A549 (cell line): ENCODE results near the gene SPG11. TPM values are rescaled to one million over a fixed set of nuclear protein-coding genes. Genes with fewer than 3 reads are reported as not detected.

ENCODE experiments used
- ATAC-seq, 2 experiments: fragments of 200-7000 bp in 1 of 2; fragments of >200 bp in 1 of 2; cut with Nextera tagmentation in 1 of 2; cut with Tn5 transposase in 1 of 2; 3 replicates each; pipeline versions ENCODE4 v1.8.0 to v1.9.1; 2018 to 2020; ENCODE audit warnings: mild to moderate bottlenecking in 1 of 2, moderate library complexity in 1 of 2
- CTCF ChIA-PET: fragments of 300-600 bp; sonication (Branson Sonifier 250); formaldehyde crosslinking; extraction: SDS; loops from one replicate; lab custom pipeline; 2021; ENCODE audit warnings: antibody characterized with exemption, inconsistent platforms; lab: Yijun Ruan, JAX
- POLR2A ChIA-PET: fragments of 350-600 bp; formaldehyde crosslinking; extraction: SDS; loops from one replicate; lab custom pipeline; 2021; ENCODE audit warnings: antibody characterized with exemption, inconsistent platforms; lab: Yijun Ruan, JAX
- DNase-seq, 2 experiments: peaks; one replicate each; pipeline versions ENCODE4 v3.0.0 to v3.0.0-alpha.2; 2011 to 2016; ENCODE audit warnings: low read depth in 1 of 2, low spot score in 1 of 2
- FAIRE-seq: peaks from 2 replicates; lab custom pipeline; 2011; peaks lifted over from hg19 to GRCh38; lab: Jason Lieb, UNC
- H3K27ac ChIP-seq, 2 experiments: fragments of >200 bp; sonication (Bioruptor Twin); formaldehyde crosslinking; 3 replicates each; pipeline ENCODE4 v1.5.1; 2016 to 2017
- H3K4me1 ChIP-seq: fragments of >200 bp; sonication (Bioruptor Twin); formaldehyde crosslinking; 3 replicates; pipeline ENCODE4 v1.6.1; 2016
- H3K4me2 ChIP-seq: fragments of >200 bp; sonication (Bioruptor Twin); formaldehyde crosslinking; 3 replicates; pipeline ENCODE4 v1.6.1; 2016
- H3K4me3 ChIP-seq: fragments of >200 bp; sonication (Bioruptor Twin); formaldehyde crosslinking; 3 replicates; pipeline ENCODE4 v1.5.1; 2016
- H3K9me3 ChIP-seq: fragments of >200 bp; sonication (Bioruptor Twin); formaldehyde crosslinking; 3 replicates; pipeline ENCODE4 v1.6.1; 2016
- ATOH8 ChIP-seq: fragments of 250-450 bp; sonication (Bioruptor Pico); IDR thresholded peaks from 2 replicates; pipeline ENCODE4 v1.5.0; 2020; ENCODE audit warnings: low read depth, mild to moderate bottlenecking, moderate library complexity
- CHD4 ChIP-seq: fragments of 200-600 bp; sonication (generic); IDR thresholded peaks from 2 replicates; pipeline ENCODE4 v1.6.1; 2016; ENCODE audit warnings: antibody characterized with exemption, mild to moderate bottlenecking, borderline replicate concordance
- EHF ChIP-seq: fragments of 250-450 bp; sonication (Bioruptor Pico); IDR thresholded peaks from 2 replicates; pipeline ENCODE4 v1.5.0; 2020; ENCODE audit warnings: mild to moderate bottlenecking
- ELK1 ChIP-seq: fragments of 150-350 bp; IDR thresholded peaks from 2 replicates; pipeline ENCODE4 v1.6.1; 2014; ENCODE audit warnings: low read depth, mild to moderate bottlenecking, low read length
- EP300 ChIP-seq, 2 experiments: fragments of >200 bp; sonication (Bioruptor Twin); formaldehyde crosslinking; IDR thresholded peaks; 2 replicates in 1 of 2; 3 replicates in 1 of 2; pipeline ENCODE4 v1.6.1; 2016 to 2017
- FOSL2 ChIP-seq, 2 experiments: fragments of 450-650 bp in 1 of 2; fragments of >200 bp in 1 of 2; sonication (Bioruptor Twin) in 1 of 2; formaldehyde crosslinking; IDR thresholded peaks; 2 replicates each; pipeline versions ENCODE4 v1.5.0 to v1.6.1; 2016 to 2020; ENCODE audit warnings: mild to moderate bottlenecking in 1 of 2, moderate library complexity in 1 of 2
- GATA3 ChIP-seq: IDR thresholded peaks from 2 replicates; pipeline ENCODE4 v1.6.1; 2012; ENCODE audit warnings: borderline replicate concordance
- HDAC2 ChIP-seq: fragments of 200-600 bp; sonication (generic); IDR thresholded peaks from 2 replicates; pipeline ENCODE4 v1.6.1; 2016
- HMGXB4 ChIP-seq: fragments of 250-450 bp; sonication (Bioruptor Pico); IDR thresholded peaks from 2 replicates; pipeline ENCODE4 v1.5.0; 2021; ENCODE audit warnings: mild to moderate bottlenecking, moderate library complexity, borderline replicate concordance
- KDM5A ChIP-seq: fragments of 200-600 bp; sonication (generic); IDR thresholded peaks from 2 replicates; pipeline ENCODE4 v1.6.1; 2016; ENCODE audit warnings: antibody characterized with exemption, mild to moderate bottlenecking
- MAFK ChIP-seq: fragments of 450-650 bp; IDR thresholded peaks from 2 replicates; pipeline ENCODE4 v1.6.1; 2014; ENCODE audit not compliant: partially characterized antibody
- MAZ ChIP-seq: fragments of 150-350 bp; IDR thresholded peaks from 2 replicates; pipeline ENCODE4 v1.6.1; 2014; ENCODE audit warnings: antibody characterized with exemption, low read depth, low read length, borderline replicate concordance
- NFE2L2 ChIP-seq: fragments of 150-350 bp; conservative IDR thresholded peaks from 2 replicates; pipeline ENCODE4 v1.6.1; 2014; ENCODE audit warnings: low read length
- NPAS2 ChIP-seq: fragments of 250-450 bp; sonication (Bioruptor Pico); IDR thresholded peaks from 2 replicates; pipeline ENCODE4 v1.8.0; 2022; ENCODE audit warnings: mild to moderate bottlenecking, moderate library complexity, borderline replicate concordance
- POLR2A ChIP-seq: IDR thresholded peaks from 2 replicates; pipeline ENCODE4 v1.6.1; 2012; ENCODE audit warnings: mild to moderate bottlenecking, low read length
- SREBF2 ChIP-seq: fragments of 450-650 bp; IDR thresholded peaks from 2 replicates; pipeline ENCODE4 v1.6.1; 2014; ENCODE audit warnings: mild to moderate bottlenecking, moderate library complexity
- TFCP2L1 ChIP-seq: fragments of 250-450 bp; sonication (Bioruptor Pico); IDR thresholded peaks from 2 replicates; pipeline ENCODE4 v1.5.0; 2021; ENCODE audit warnings: mild to moderate bottlenecking
- USF2 ChIP-seq: fragments of 450-650 bp; IDR thresholded peaks from 2 replicates; pipeline ENCODE4 v1.6.1; 2014; ENCODE audit warnings: antibody characterized with exemption
- ZNF302 ChIP-seq: fragments of 250-450 bp; sonication (Bioruptor Pico); IDR thresholded peaks from 2 replicates; pipeline ENCODE4 v1.9.0; 2021; ENCODE audit warnings: inconsistent platforms, mild to moderate bottlenecking, moderate library complexity
- WGBS: methylation state at CpG from one replicate; pipeline ENCODE4 v1.1.6; 2017; ENCODE audit errors: missing lambda C conversion rate; 5-methylcytosine and 5-hydroxymethylcytosine counted together
- polyA plus RNA-seq, 4 experiments: library from polyadenylated mRNA; depleted of rRNA in 3 of 4; stranded (reverse); fragments of >200 nt; fragmentation: RNase III in 1 of 4; extraction: RNeasy Plus Mini Kit Qiagen cat#74134 plus additional on column Dnase treatment in 1 of 4; gene quantifications; 2 replicates in 3 of 4; 3 replicates in 1 of 4; pipeline ENCODE4 v1.2.3, GENCODE V29; 2011 to 2017
- small RNA-seq, 6 experiments: library from RNA; depleted of rRNA; stranded (forward); fragments of <200 nt; gene quantifications; one replicate each; pipeline ENCODE3, GENCODE V24; 2012

SPG11 gene
- polyA plus RNA-seq, 2 of the 4 experiments (the other 2 are of a cell fraction), result 7.6 to 26.9 TPM

- WGBS, result 90% methylated on average over 1 of the region's 1 CpG
- POLR2A ChIA-PET, result no interaction called here
- CTCF ChIA-PET, result no interaction called here
- TF ChIP-seq HDAC2 (no peak), GATA3 (no peak), EP300 (IDR thresholded peaks at IDR 0.05) (no peak), MAFK (no peak), ATOH8 (CRISPR knock-in tag) (no peak), USF2 (no peak), TFCP2L1 (no peak), ZNF302 (CRISPR knock-in tag) (no peak), FOSL2 (IDR thresholded peaks at IDR 0.05) (no peak), FOSL2 (CRISPR knock-in tag; IDR thresholded peaks at IDR 0.05) (no peak)
- Histone ChIP-seq H3K4me1 (no peaks in the 10 kb centered on the region), H3K27ac (no peak overlapping the region), H3K9me3 (no peaks in the 10 kb centered on the region), H3K4me2 (no peak overlapping the region), H3K4me3 (no peak overlapping the region)
- ATAC-seq (no peak), FAIRE-seq (no peak), DNase-seq (no peak)
These were observed 138.4 kb downstream of the SPG11 start for GRCh38 chr15:44525018-44525417.

- WGBS, result 95% methylated on average over 6 of the region's 6 CpGs
- ChIA-PET POLR2A (no interaction called here), CTCF (no interaction called here)
- H3K27ac ChIP-seq, result no peak overlapping the region
- H3K9me3 ChIP-seq, result no peaks in the 10 kb centered on the region
- no peaks in the 10 kb centered on the region for H3K4me1 ChIP-seq
- no peak for DNase-seq
- TF ChIP-seq NFE2L2 (no peak), POLR2A (no peak), MAFK (peak; percentile 21), CHD4 (no peak), KDM5A (no peak), MAZ (no peak), ATOH8 (CRISPR knock-in tag) (no peak), EHF (CRISPR knock-in tag) (no peak), SREBF2 (no peak)
- TF ChIP-seq, all 56 proteins: peak for 1
- ATAC-seq (no peak), FAIRE-seq (no peak)
- Histone ChIP-seq H3K4me3 (no peak overlapping the region), H3K4me2 (no peak overlapping the region)
These were observed 143.9 kb downstream of the SPG11 start for GRCh38 chr15:44519537-44519936.

GRCh38 chr15:44516436-44516835, 147.0 kb downstream of the SPG11 start:
- Histone ChIP-seq H3K4me2 (no peak overlapping the region), H3K9me3 (no peaks in the 10 kb centered on the region), H3K4me1 (no peaks in the 10 kb centered on the region), H3K4me3 (no peak overlapping the region), H3K27ac (no peak overlapping the region)
- no peak for ATAC-seq
- DNase-seq, result no peak
- POLR2A ChIA-PET, result no interaction called here
- no peak for FAIRE-seq
- CTCF ChIA-PET, result interaction anchor here (0.8 to 1.1 kb wide), 2 partner anchors 20 to 613 kb away, joined by 3 to 4 read pairs; no protein-coding TSS in a partner anchor
- TF ChIP-seq HMGXB4, result no peak
- TF ChIP-seq EP300 (IDR thresholded peaks at IDR 0.05), result no peak
- TF ChIP-seq NPAS2 (CRISPR knock-in tag), result no peak
- no peak for TF ChIP-seq ELK1

Small RNAs within 50 kb of the gene (small RNA-seq; reads per million reads assigned to genes)
- 0 reads per million in 6 experiments for gene RF00019

Other genes with a start within 250 kb of the SPG11 start
- 36.4 and 50.1 TPM in 2 replicates for gene CTDSPL2, start 236.0 kb downstream of the SPG11 start, polyA plus RNA-seq (2011; rRNA removed)
- gene CTDSPL2, start 236.0 kb downstream of the SPG11 start, polyA plus RNA-seq (2017; fragmentation: RNase III; extraction: RNeasy Plus Mini Kit Qiagen cat#74134 plus additional on column Dnase treatment), result 15.4 to 18.4 TPM (median 17.1 TPM) in 3 replicates
- 91.3 and 114 TPM in 2 replicates for gene EIF3J, start 126.5 kb downstream of the SPG11 start, polyA plus RNA-seq (2011; rRNA removed)
- 88.5 to 107 TPM (median 90.6 TPM) in 3 replicates for gene EIF3J, start 126.5 kb downstream of the SPG11 start, polyA plus RNA-seq (2017; fragmentation: RNase III; extraction: RNeasy Plus Mini Kit Qiagen cat#74134 plus additional on column Dnase treatment)
- 0.13 and 0.26 TPM in 2 replicates for gene PATL2, start 47.7 kb upstream of the SPG11 start, polyA plus RNA-seq (2011; rRNA removed)
- gene PATL2, start 47.7 kb upstream of the SPG11 start, polyA plus RNA-seq (2017; fragmentation: RNase III; extraction: RNeasy Plus Mini Kit Qiagen cat#74134 plus additional on column Dnase treatment), result 0.12 to 0.13 TPM in 2 of 3 replicates, not detected in the other
- 823 and 934 TPM in 2 replicates for gene B2M, start 47.9 kb upstream of the SPG11 start, polyA plus RNA-seq (2011; rRNA removed)
- 486 to 559 TPM (median 514 TPM) in 3 replicates for gene B2M, start 47.9 kb upstream of the SPG11 start, polyA plus RNA-seq (2017; fragmentation: RNase III; extraction: RNeasy Plus Mini Kit Qiagen cat#74134 plus additional on column Dnase treatment)
- gene TRIM69, start 72.9 kb upstream of the SPG11 start, polyA plus RNA-seq (2011; rRNA removed), result 9.3 and 10.4 TPM in 2 replicates
- 6.0 to 9.9 TPM (median 9.0 TPM) in 3 replicates for gene TRIM69, start 72.9 kb upstream of the SPG11 start, polyA plus RNA-seq (2017; fragmentation: RNase III; extraction: RNeasy Plus Mini Kit Qiagen cat#74134 plus additional on column Dnase treatment)